ENCODE results near the gene DOCK9. TPM values are rescaled to one million over a fixed set of nuclear protein-coding genes. Genes with fewer than 3 reads are reported as not detected.

DOCK9 gene
- total RNA-seq, 2 donors from 2014 or later, result 25.4 to 26.7 TPM

GRCh38 chr13:98989469-98990235, 11.8 kb upstream of the DOCK9 start:
- ATAC-seq (no peak), DNase-seq (ENCODE audit: low spot score) (no peak)
- Mint-ChIP-seq H3K9me3 (no peaks in the 10 kb centered on the region), H3K27me3 (no peaks in the 10 kb centered on the region), H3K4me1 (ENCODE audit: low read depth in 2 of 2) (peaks cover 0 to 2% of the 10 kb centered on the region in 2 donors), H3K36me3 (no peaks in the 10 kb centered on the region), H3K4me3 (no peak overlapping the region), H3K27ac (no peak overlapping the region)

GRCh38 chr13:98988780-98989179, 10.9 kb upstream of the DOCK9 start:
- Mint-ChIP-seq H3K27ac (no peak overlapping the region), H3K4me1 (ENCODE audit: low read depth in 2 of 2) (peaks cover 0 to 2% of the 10 kb centered on the region in 2 donors), H3K36me3 (no peaks in the 10 kb centered on the region), H3K9me3 (no peaks in the 10 kb centered on the region), H3K4me3 (no peak overlapping the region), H3K27me3 (no peaks in the 10 kb centered on the region)
- DNase-seq (ENCODE audit: low spot score), result no peak
- ATAC-seq, result no peak

GRCh38 chr13:98988277-98988676, 10.4 kb upstream of the DOCK9 start:
- Mint-ChIP-seq H3K4me3 (no peak overlapping the region), H3K9me3 (no peaks in the 10 kb centered on the region), H3K27ac (no peak overlapping the region), H3K27me3 (no peaks in the 10 kb centered on the region), H3K36me3 (no peaks in the 10 kb centered on the region), H3K4me1 (ENCODE audit: low read depth in 2 of 2) (peaks cover 0 to 2% of the 10 kb centered on the region in 2 donors)
- DNase-seq (ENCODE audit: low spot score) (no peak), ATAC-seq (no peak)

GRCh38 chr13:98987275-98987674, 9.4 kb upstream of the DOCK9 start:
- no peak overlapping the region for H3K27ac Mint-ChIP-seq
- no peaks in the 10 kb centered on the region for H3K27me3 Mint-ChIP-seq
- H3K9me3 Mint-ChIP-seq, result no peaks in the 10 kb centered on the region
- peaks cover 2 to 6% of the 10 kb centered on the region in 2 donors for H3K4me1 Mint-ChIP-seq (ENCODE audit: low read depth in 2 of 2)
- no peaks in the 10 kb centered on the region for H3K36me3 Mint-ChIP-seq
- DNase-seq (ENCODE audit: low spot score), result no peak
- no peak overlapping the region for H3K4me3 Mint-ChIP-seq
- no peak for ATAC-seq

- no peaks in the 10 kb centered on the region for H3K9me3 Mint-ChIP-seq
- DNase-seq (ENCODE audit: low spot score) (no peak), ATAC-seq (no peak)
- peaks cover 12 to 14% of the 10 kb centered on the region in 2 donors for H3K4me1 Mint-ChIP-seq (ENCODE audit: low read depth in 2 of 2)
- no peaks in the 10 kb centered on the region for H3K36me3 Mint-ChIP-seq
- no peak overlapping the region for H3K4me3 Mint-ChIP-seq
- no peak overlapping the region for H3K27ac Mint-ChIP-seq
- no peaks in the 10 kb centered on the region for H3K27me3 Mint-ChIP-seq
Measured at GRCh38 chr13:98986226-98986846, 8.5 kb upstream of the DOCK9 start.

GRCh38 chr13:98985591-98985990, 7.7 kb upstream of the DOCK9 start:
- DNase-seq (ENCODE audit: low spot score) (no peak), ATAC-seq (no peak)
- Mint-ChIP-seq H3K4me3 (no peak overlapping the region), H3K27me3 (no peaks in the 10 kb centered on the region), H3K9me3 (no peaks in the 10 kb centered on the region), H3K27ac (no peak overlapping the region), H3K4me1 (ENCODE audit: low read depth in 2 of 2) (peaks cover 14 to 15% of the 10 kb centered on the region in 2 donors), H3K36me3 (no peaks in the 10 kb centered on the region)

- no peaks in the 10 kb centered on the region for H3K9me3 Mint-ChIP-seq
- no peaks in the 10 kb centered on the region for H3K27me3 Mint-ChIP-seq
- H3K4me3 Mint-ChIP-seq, result no peak overlapping the region
- peaks cover 14 to 15% of the 10 kb centered on the region in 2 donors for H3K4me1 Mint-ChIP-seq (ENCODE audit: low read depth in 2 of 2)
- no peak overlapping the region for H3K27ac Mint-ChIP-seq
- DNase-seq (ENCODE audit: low spot score), result no peak
- H3K36me3 Mint-ChIP-seq, result no peaks in the 10 kb centered on the region
- ATAC-seq, result no peak
Measured at GRCh38 chr13:98984983-98985382, 7.1 kb upstream of the DOCK9 start.

GRCh38 chr13:98984118-98984517, 6.3 kb upstream of the DOCK9 start:
- peaks cover 14 to 15% of the 10 kb centered on the region in 2 donors for H3K4me1 Mint-ChIP-seq (ENCODE audit: low read depth in 2 of 2)
- H3K27me3 Mint-ChIP-seq, result no peaks in the 10 kb centered on the region
- ATAC-seq (no peak), DNase-seq (ENCODE audit: low spot score) (no peak)
- H3K4me3 Mint-ChIP-seq, result no peak overlapping the region
- H3K36me3 Mint-ChIP-seq, result no peaks in the 10 kb centered on the region
- H3K27ac Mint-ChIP-seq, result no peak overlapping the region
- no peaks in the 10 kb centered on the region for H3K9me3 Mint-ChIP-seq

GRCh38 chr13:98983182-98983581, 5.3 kb upstream of the DOCK9 start:
- ATAC-seq (no peak), DNase-seq (ENCODE audit: low spot score) (no peak)
- Mint-ChIP-seq H3K4me3 (no peak overlapping the region), H3K27ac (peak overlapping the region in 1 of 2 donors; percentile 4), H3K9me3 (no peaks in the 10 kb centered on the region), H3K4me1 (ENCODE audit: low read depth in 2 of 2) (peaks cover 14 to 15% of the 10 kb centered on the region in 2 donors), H3K27me3 (no peaks in the 10 kb centered on the region), H3K36me3 (no peaks in the 10 kb centered on the region)

GRCh38 chr13:98981369-98982080, 3.7 kb upstream of the DOCK9 start:
- no peaks in the 10 kb centered on the region for H3K36me3 Mint-ChIP-seq

GRCh38 chr13:98979012-98979660, 1.3 kb upstream of the DOCK9 start:
- H3K9me3 Mint-ChIP-seq, result no peaks in the 10 kb centered on the region
- H3K27ac Mint-ChIP-seq, result no peak overlapping the region
- DNase-seq (ENCODE audit: low spot score), result no peak
- no peak for ATAC-seq
- peaks cover 25 to 26% of the 10 kb centered on the region in 2 donors for H3K4me1 Mint-ChIP-seq (ENCODE audit: low read depth in 2 of 2)
- H3K36me3 Mint-ChIP-seq, result no peaks in the 10 kb centered on the region
- H3K27me3 Mint-ChIP-seq, result no peaks in the 10 kb centered on the region
- H3K4me3 Mint-ChIP-seq, result no peak overlapping the region

More at GRCh38 chr13:98981369-98982080, 3.7 kb upstream of the DOCK9 start:
- Mint-ChIP-seq H3K9me3 (no peaks in the 10 kb centered on the region), H3K4me1 (ENCODE audit: low read depth in 2 of 2) (peaks cover 15 to 19% of the 10 kb centered on the region in 2 donors), H3K27me3 (no peaks in the 10 kb centered on the region), H3K4me3 (peak overlapping the region; percentile 34), H3K27ac (peak overlapping the region in 1 of 2 donors; percentile 6)
- peak in 1 of 2 donors; percentile 28 for ATAC-seq
- DNase-seq (ENCODE audit: low spot score), result no peak

GRCh38 chr13:98978280-98978679, 416 bp upstream of the DOCK9 start:
- Mint-ChIP-seq H3K36me3 (no peaks in the 10 kb centered on the region), H3K27me3 (no peaks in the 10 kb centered on the region), H3K27ac (no peak overlapping the region), H3K4me3 (no peak overlapping the region), H3K4me1 (ENCODE audit: low read depth in 2 of 2) (peaks cover 25 to 26% of the 10 kb centered on the region in 2 donors), H3K9me3 (no peaks in the 10 kb centered on the region)
- ATAC-seq (no peak), DNase-seq (ENCODE audit: low spot score) (no peak)

- H3K4me1 Mint-ChIP-seq (ENCODE audit: low read depth in 2 of 2), result peaks cover 19 to 20% of the 10 kb centered on the region in 2 donors
- H3K27ac Mint-ChIP-seq, result no peak overlapping the region
- no peaks in the 10 kb centered on the region for H3K9me3 Mint-ChIP-seq
- H3K27me3 Mint-ChIP-seq, result no peaks in the 10 kb centered on the region
- no peak for ATAC-seq
- no peaks in the 10 kb centered on the region for H3K36me3 Mint-ChIP-seq
- H3K4me3 Mint-ChIP-seq, result no peak overlapping the region
- no peak for DNase-seq (ENCODE audit: low spot score)
Measured at GRCh38 chr13:98976941-98977340, 923 bp downstream of the DOCK9 start.

Data from natural killer cell treated with Interleukin-12 subunit alpha and Interleukin-12 subunit beta and Interleukin-15 and Interleukin-18, amount 100 ng/mL, for 72 hours (primary cell).